Measurements from ENCODE around the gene IPPK.
"Not testable (repeated sequence)": the region's sequence is repeated elsewhere in the genome, so short reads cannot be mapped to it uniquely, and the experiment has no call there.

The IPPK gene

GRCh38 chr9:92602413-92602812, 67.5 kb downstream of the IPPK start:
- no peak overlapping the region for H3K27ac ChIP-seq (ENCODE audit: low read depth in 2 of 2, low read length in 2 of 2)
- H3K9ac ChIP-seq (ENCODE audit: low read depth in 1 of 2, low read length in 2 of 2), result no peak overlapping the region
- no peaks in the 10 kb centered on the region for H3K27me3 ChIP-seq (ENCODE audit: control insufficient read depth in 2 of 2, insufficient read depth in 2 of 2, low read length in 2 of 2)
- H3K4me1 ChIP-seq (ENCODE audit: control insufficient read depth in 2 of 2, insufficient read depth in 2 of 2, low read length in 2 of 2), result no peaks in the 10 kb centered on the region
- no peak overlapping the region for H3K4me3 ChIP-seq (ENCODE audit: low read length in 2 of 2)
- H3K36me3 ChIP-seq (ENCODE audit: control insufficient read depth in 2 of 2, insufficient read depth in 2 of 2, low read length in 2 of 2), result no peaks in the 10 kb centered on the region
- H3K9me3 ChIP-seq (ENCODE audit: control insufficient read depth in 2 of 2, low read length in 2 of 2), result no peaks in the 10 kb centered on the region

GRCh38 chr9:92601451-92601850, 68.5 kb downstream of the IPPK start:
- Histone ChIP-seq H3K9ac (ENCODE audit: low read depth in 1 of 2, low read length in 2 of 2) (no peak overlapping the region), H3K36me3 (ENCODE audit: control insufficient read depth in 2 of 2, insufficient read depth in 2 of 2, low read length in 2 of 2) (no peaks in the 10 kb centered on the region), H3K4me3 (ENCODE audit: low read length in 2 of 2) (no peak overlapping the region), H3K27me3 (ENCODE audit: control insufficient read depth in 2 of 2, insufficient read depth in 2 of 2, low read length in 2 of 2) (no peaks in the 10 kb centered on the region), H3K4me1 (ENCODE audit: control insufficient read depth in 2 of 2, insufficient read depth in 2 of 2, low read length in 2 of 2) (no peaks in the 10 kb centered on the region), H3K27ac (ENCODE audit: low read depth in 2 of 2, low read length in 2 of 2) (peak overlapping the region; percentile 49 to 61), H3K9me3 (ENCODE audit: control insufficient read depth in 2 of 2, low read length in 2 of 2) (no peaks in the 10 kb centered on the region)

GRCh38 chr9:92600462-92601261, 69.3 kb downstream of the IPPK start:
- Histone ChIP-seq H3K4me1 (ENCODE audit: control insufficient read depth in 2 of 2, insufficient read depth in 2 of 2, low read length in 2 of 2) (no peaks in the 10 kb centered on the region), H3K4me3 (ENCODE audit: low read length in 2 of 2) (no peak overlapping the region), H3K27me3 (ENCODE audit: control insufficient read depth in 2 of 2, insufficient read depth in 2 of 2, low read length in 2 of 2) (no peaks in the 10 kb centered on the region), H3K36me3 (ENCODE audit: control insufficient read depth in 2 of 2, insufficient read depth in 2 of 2, low read length in 2 of 2) (no peaks in the 10 kb centered on the region), H3K27ac (ENCODE audit: low read depth in 2 of 2, low read length in 2 of 2) (peak overlapping the region; percentile 27 to 70), H3K9me3 (ENCODE audit: control insufficient read depth in 2 of 2, low read length in 2 of 2) (no peaks in the 10 kb centered on the region), H3K9ac (ENCODE audit: low read depth in 1 of 2, low read length in 2 of 2) (no peak overlapping the region)

GRCh38 chr9:92599938-92600461, 69.9 kb downstream of the IPPK start:
- Histone ChIP-seq H3K4me3 (ENCODE audit: low read length in 2 of 2) (no peak overlapping the region), H3K27me3 (ENCODE audit: control insufficient read depth in 2 of 2, insufficient read depth in 2 of 2, low read length in 2 of 2) (no peaks in the 10 kb centered on the region), H3K36me3 (ENCODE audit: control insufficient read depth in 2 of 2, insufficient read depth in 2 of 2, low read length in 2 of 2) (no peaks in the 10 kb centered on the region), H3K9ac (ENCODE audit: low read depth in 1 of 2, low read length in 2 of 2) (no peak overlapping the region), H3K27ac (ENCODE audit: low read depth in 2 of 2, low read length in 2 of 2) (peak overlapping the region; percentile 27 to 46), H3K9me3 (ENCODE audit: control insufficient read depth in 2 of 2, low read length in 2 of 2) (no peaks in the 10 kb centered on the region), H3K4me1 (ENCODE audit: control insufficient read depth in 2 of 2, insufficient read depth in 2 of 2, low read length in 2 of 2) (no peaks in the 10 kb centered on the region)

GRCh38 chr9:92598382-92598781, 71.5 kb downstream of the IPPK start:
- Histone ChIP-seq H3K9me3 (ENCODE audit: control insufficient read depth in 2 of 2, low read length in 2 of 2) (no peaks in the 10 kb centered on the region), H3K9ac (ENCODE audit: low read depth in 1 of 2, low read length in 2 of 2) (no peak overlapping the region), H3K4me1 (ENCODE audit: control insufficient read depth in 2 of 2, insufficient read depth in 2 of 2, low read length in 2 of 2) (no peaks in the 10 kb centered on the region), H3K36me3 (ENCODE audit: control insufficient read depth in 2 of 2, insufficient read depth in 2 of 2, low read length in 2 of 2) (no peaks in the 10 kb centered on the region), H3K4me3 (ENCODE audit: low read length in 2 of 2) (no peak overlapping the region), H3K27ac (ENCODE audit: low read depth in 2 of 2, low read length in 2 of 2) (no peak overlapping the region), H3K27me3 (ENCODE audit: control insufficient read depth in 2 of 2, insufficient read depth in 2 of 2, low read length in 2 of 2) (no peaks in the 10 kb centered on the region)

- Histone ChIP-seq H3K27me3 (ENCODE audit: control insufficient read depth in 2 of 2, insufficient read depth in 2 of 2, low read length in 2 of 2) (no peaks in the 10 kb centered on the region), H3K9ac (ENCODE audit: low read depth in 1 of 2, low read length in 2 of 2) (no peak overlapping the region), H3K27ac (ENCODE audit: low read depth in 2 of 2, low read length in 2 of 2) (no peak overlapping the region), H3K4me3 (ENCODE audit: low read length in 2 of 2) (no peak overlapping the region), H3K4me1 (ENCODE audit: control insufficient read depth in 2 of 2, insufficient read depth in 2 of 2, low read length in 2 of 2) (no peaks in the 10 kb centered on the region), H3K36me3 (ENCODE audit: control insufficient read depth in 2 of 2, insufficient read depth in 2 of 2, low read length in 2 of 2) (no peaks in the 10 kb centered on the region), H3K9me3 (ENCODE audit: control insufficient read depth in 2 of 2, low read length in 2 of 2) (no peaks in the 10 kb centered on the region)
Observed at GRCh38 chr9:92595930-92596329, 74.0 kb downstream of the IPPK start.

- H3K27me3 ChIP-seq (ENCODE audit: control insufficient read depth in 2 of 2, insufficient read depth in 2 of 2, low read length in 2 of 2); H3K4me3 ChIP-seq (ENCODE audit: low read length in 2 of 2); H3K9me3 ChIP-seq (ENCODE audit: control insufficient read depth in 2 of 2, low read length in 2 of 2); H3K9ac ChIP-seq (ENCODE audit: low read depth in 1 of 2, low read length in 2 of 2); H3K36me3 ChIP-seq (ENCODE audit: control insufficient read depth in 2 of 2, insufficient read depth in 2 of 2, low read length in 2 of 2); H3K4me1 ChIP-seq (ENCODE audit: control insufficient read depth in 2 of 2, insufficient read depth in 2 of 2, low read length in 2 of 2); H3K27ac ChIP-seq (ENCODE audit: low read depth in 2 of 2, low read length in 2 of 2): not testable (repeated sequence)
Observed at GRCh38 chr9:92595075-92595474, 74.9 kb downstream of the IPPK start.

- no peak overlapping the region for H3K4me3 ChIP-seq (ENCODE audit: low read length in 2 of 2)
- no peak overlapping the region for H3K9ac ChIP-seq (ENCODE audit: low read depth in 1 of 2, low read length in 2 of 2)
- no peaks in the 10 kb centered on the region for H3K9me3 ChIP-seq (ENCODE audit: control insufficient read depth in 2 of 2, low read length in 2 of 2)
- no peaks in the 10 kb centered on the region for H3K36me3 ChIP-seq (ENCODE audit: control insufficient read depth in 2 of 2, insufficient read depth in 2 of 2, low read length in 2 of 2)
- H3K27ac ChIP-seq (ENCODE audit: low read depth in 2 of 2, low read length in 2 of 2), result no peak overlapping the region
- no peaks in the 10 kb centered on the region for H3K27me3 ChIP-seq (ENCODE audit: control insufficient read depth in 2 of 2, insufficient read depth in 2 of 2, low read length in 2 of 2)
- H3K4me1 ChIP-seq (ENCODE audit: control insufficient read depth in 2 of 2, insufficient read depth in 2 of 2, low read length in 2 of 2), result peaks cover 0 to 2% of the 10 kb centered on the region in 2 donors
Observed at GRCh38 chr9:92592946-92593861, 76.7 kb downstream of the IPPK start.

- Histone ChIP-seq H3K9ac (ENCODE audit: low read depth in 1 of 2, low read length in 2 of 2) (no peak overlapping the region), H3K9me3 (ENCODE audit: control insufficient read depth in 2 of 2, low read length in 2 of 2) (no peaks in the 10 kb centered on the region), H3K27ac (ENCODE audit: low read depth in 2 of 2, low read length in 2 of 2) (no peak overlapping the region), H3K27me3 (ENCODE audit: control insufficient read depth in 2 of 2, insufficient read depth in 2 of 2, low read length in 2 of 2) (no peaks in the 10 kb centered on the region), H3K4me1 (ENCODE audit: control insufficient read depth in 2 of 2, insufficient read depth in 2 of 2, low read length in 2 of 2) (peaks cover 0 to 2% of the 10 kb centered on the region in 2 donors), H3K4me3 (ENCODE audit: low read length in 2 of 2) (no peak overlapping the region), H3K36me3 (ENCODE audit: control insufficient read depth in 2 of 2, insufficient read depth in 2 of 2, low read length in 2 of 2) (no peaks in the 10 kb centered on the region)
Observed at GRCh38 chr9:92592537-92592936, 77.4 kb downstream of the IPPK start.

GRCh38 chr9:92590377-92590776, 79.6 kb downstream of the IPPK start:
- Histone ChIP-seq H3K9ac (ENCODE audit: low read depth in 1 of 2, low read length in 2 of 2) (no peak overlapping the region), H3K27me3 (ENCODE audit: control insufficient read depth in 2 of 2, insufficient read depth in 2 of 2, low read length in 2 of 2) (no peaks in the 10 kb centered on the region), H3K36me3 (ENCODE audit: control insufficient read depth in 2 of 2, insufficient read depth in 2 of 2, low read length in 2 of 2) (no peaks in the 10 kb centered on the region), H3K27ac (ENCODE audit: low read depth in 2 of 2, low read length in 2 of 2) (peak overlapping the region; percentile 43 to 44), H3K9me3 (ENCODE audit: control insufficient read depth in 2 of 2, low read length in 2 of 2) (no peaks in the 10 kb centered on the region), H3K4me3 (ENCODE audit: low read length in 2 of 2) (no peak overlapping the region), H3K4me1 (ENCODE audit: control insufficient read depth in 2 of 2, insufficient read depth in 2 of 2, low read length in 2 of 2) (peaks cover 0 to 2% of the 10 kb centered on the region in 2 donors)

All from mucosa of rectum (tissue), 2 donors.